Breast epithelium (tissue), 3 donors: ENCODE data around the gene CPPED1.

Experiments used
- POLR2A ChIP-seq: fragments of 450-650 bp; IDR thresholded peaks from one replicate; pipeline ENCODE4 v1.6.1; 2016; ENCODE audit warnings: antibody characterized with exemption, mild to moderate bottlenecking, moderate library complexity
- POLR2AphosphoS5 ChIP-seq, 3 donors: sonication (generic); formaldehyde crosslinking; IDR thresholded peaks; one replicate each; pipeline ENCODE4 v1.6.1; 2017; ENCODE audit warnings: antibody characterized with exemption in 3 of 3
- TF ChIP-seq, protein P1 (sequence below), 3 donors: fragments of 450-650 bp; IDR thresholded peaks; one replicate each; pipeline ENCODE4 v1.5.1; 2016 to 2017; ENCODE audit warnings: antibody characterized with exemption in 3 of 3, mild to moderate bottlenecking in 3 of 3, moderate library complexity in 3 of 3

DNA sequence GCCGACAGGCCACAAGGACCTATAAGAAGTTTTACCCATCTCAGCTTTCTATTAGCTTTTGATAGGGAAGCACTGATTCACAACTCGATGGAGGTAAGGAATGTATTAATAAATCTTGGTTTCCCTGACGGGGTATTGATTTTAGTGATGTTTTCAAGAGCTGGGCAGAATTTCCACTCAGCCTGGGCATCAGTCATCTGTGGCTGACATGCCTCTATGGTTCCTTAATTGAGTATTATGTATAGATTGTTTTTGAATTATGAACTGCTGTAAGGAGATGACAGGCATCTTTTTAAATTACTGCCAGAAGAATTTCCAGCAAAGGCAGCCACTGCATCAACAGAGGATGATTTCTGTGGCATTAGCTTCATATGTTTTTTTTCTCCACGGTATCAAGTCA, 128.6 kb downstream of the CPPED1 start:
- TF ChIP-seq, protein P1, sequence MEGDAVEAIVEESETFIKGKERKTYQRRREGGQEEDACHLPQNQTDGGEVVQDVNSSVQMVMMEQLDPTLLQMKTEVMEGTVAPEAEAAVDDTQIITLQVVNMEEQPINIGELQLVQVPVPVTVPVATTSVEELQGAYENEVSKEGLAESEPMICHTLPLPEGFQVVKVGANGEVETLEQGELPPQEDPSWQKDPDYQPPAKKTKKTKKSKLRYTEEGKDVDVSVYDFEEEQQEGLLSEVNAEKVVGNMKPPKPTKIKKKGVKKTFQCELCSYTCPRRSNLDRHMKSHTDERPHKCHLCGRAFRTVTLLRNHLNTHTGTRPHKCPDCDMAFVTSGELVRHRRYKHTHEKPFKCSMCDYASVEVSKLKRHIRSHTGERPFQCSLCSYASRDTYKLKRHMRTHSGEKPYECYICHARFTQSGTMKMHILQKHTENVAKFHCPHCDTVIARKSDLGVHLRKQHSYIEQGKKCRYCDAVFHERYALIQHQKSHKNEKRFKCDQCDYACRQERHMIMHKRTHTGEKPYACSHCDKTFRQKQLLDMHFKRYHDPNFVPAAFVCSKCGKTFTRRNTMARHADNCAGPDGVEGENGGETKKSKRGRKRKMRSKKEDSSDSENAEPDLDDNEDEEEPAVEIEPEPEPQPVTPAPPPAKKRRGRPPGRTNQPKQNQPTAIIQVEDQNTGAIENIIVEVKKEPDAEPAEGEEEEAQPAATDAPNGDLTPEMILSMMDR (IDR thresholded peaks at IDR 0.05), result no peak
- TF ChIP-seq POLR2A, result no peak
- no peak for TF ChIP-seq POLR2AphosphoS5 (IDR thresholded peaks at IDR 0.05)
